Measurements from ENCODE around the gene NOSIP.
A peak's percentile ranks its signal among the peaks of the same experiment; 100 is the strongest.

The NOSIP gene

GRCh38 chr19:49506575-49507105 is 73.7 kb downstream of the NOSIP start:
- DNase-seq (ENCODE audit: low spot score), result peak; percentile 87

Measured in NAMALWA (cell line).